ENCODE data around the gene PCBD2.

- TF ChIP-seq SMC3 (IDR thresholded peaks at IDR 0.05; ENCODE audit: low read depth, low read length) (no peak), POLR2A (IDR thresholded peaks at IDR 0.05; ENCODE audit: low read depth, low read length) (no peak)
Observed at GRCh38 chr5:134911285-134912206, 6.6 kb downstream of the PCBD2 start.

Measured in IMR-90 (cell line).